GM19193 (cell line): ENCODE measurements around the gene PFN2.

Experiments
- POLR2A ChIP-seq: IDR thresholded peaks from 4 replicates; pipeline ENCODE4 v1.6.1; 2011; ENCODE audit not compliant: insufficient read depth, insufficient read length; ENCODE audit errors: extremely low read depth

PFN2 gene

GRCh38 chr3:149971403-149972075 lies 844 bp upstream of the PFN2 start:
- no peak for TF ChIP-seq POLR2A

- TF ChIP-seq POLR2A = no peak
These were observed 567 bp downstream of the PFN2 start for GRCh38 chr3:149969940-149970715.

DNA sequence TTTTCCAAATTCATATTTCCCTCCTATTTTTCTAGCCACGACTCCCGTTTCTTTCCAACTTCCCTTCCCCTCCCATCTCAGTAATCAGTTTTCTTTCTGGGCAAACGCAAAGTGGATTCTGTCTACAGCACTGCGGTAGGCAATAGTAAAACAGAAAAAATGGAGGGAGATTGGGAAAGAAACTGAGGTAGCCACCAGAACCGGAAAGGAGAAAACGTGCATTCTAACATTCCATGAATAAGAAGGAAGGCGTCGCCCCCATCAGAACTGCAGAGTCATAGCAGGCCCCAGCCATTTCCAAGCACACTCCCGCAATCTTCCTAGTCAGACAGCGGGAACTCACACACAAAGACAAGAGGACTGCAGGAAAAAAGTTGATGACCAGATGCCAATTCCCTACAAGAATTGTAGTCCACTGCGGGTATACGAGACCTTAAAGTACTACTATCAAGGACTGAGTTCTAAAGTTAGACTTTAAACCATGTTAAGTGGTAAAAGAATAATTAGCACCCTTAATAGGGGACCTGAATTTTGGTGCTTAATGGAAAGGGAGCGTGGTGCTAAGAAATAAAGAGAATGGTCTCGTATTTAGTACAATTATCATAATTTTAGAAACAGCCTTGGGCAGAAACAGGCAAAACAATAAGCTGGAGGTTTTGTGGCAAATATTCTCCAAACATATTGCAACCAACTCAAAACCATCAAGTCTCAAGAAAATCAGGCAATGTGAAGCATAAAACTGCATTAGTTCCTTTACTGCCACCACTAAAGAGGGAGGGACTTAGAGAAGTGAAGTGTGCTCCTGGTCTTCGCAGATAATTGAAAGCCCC lies 1.4 kb downstream of the PFN2 start:
- TF ChIP-seq POLR2A = no peak

- TF ChIP-seq POLR2A = no peak
These were observed 2.5 kb downstream of the PFN2 start for GRCh38 chr3:149968216-149968615.

- no peak for TF ChIP-seq POLR2A
These were observed 3.5 kb downstream of the PFN2 start for GRCh38 chr3:149967086-149967685.

- no peak for TF ChIP-seq POLR2A
These were observed 5.4 kb downstream of the PFN2 start for GRCh38 chr3:149965278-149965677.

DNA sequence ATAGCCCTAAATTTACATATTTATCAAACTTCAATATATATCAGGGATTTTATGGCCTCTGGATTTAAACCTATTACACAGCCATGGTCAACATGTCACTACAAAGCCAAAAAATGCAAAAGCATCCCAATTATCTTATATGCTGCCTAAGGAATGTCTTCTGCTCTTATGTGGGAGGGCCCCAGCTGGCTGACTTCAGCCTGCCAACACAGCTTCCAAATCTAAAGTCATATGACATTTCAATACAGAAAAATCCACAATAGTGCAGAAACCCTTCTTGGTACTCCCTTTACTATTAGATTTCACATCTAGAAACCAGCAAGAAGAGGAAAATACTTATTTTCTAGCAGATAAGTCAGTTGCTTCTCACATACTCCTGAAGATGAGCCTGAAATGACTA lies 6.4 kb downstream of the PFN2 start:
- no peak for TF ChIP-seq POLR2A

DNA sequence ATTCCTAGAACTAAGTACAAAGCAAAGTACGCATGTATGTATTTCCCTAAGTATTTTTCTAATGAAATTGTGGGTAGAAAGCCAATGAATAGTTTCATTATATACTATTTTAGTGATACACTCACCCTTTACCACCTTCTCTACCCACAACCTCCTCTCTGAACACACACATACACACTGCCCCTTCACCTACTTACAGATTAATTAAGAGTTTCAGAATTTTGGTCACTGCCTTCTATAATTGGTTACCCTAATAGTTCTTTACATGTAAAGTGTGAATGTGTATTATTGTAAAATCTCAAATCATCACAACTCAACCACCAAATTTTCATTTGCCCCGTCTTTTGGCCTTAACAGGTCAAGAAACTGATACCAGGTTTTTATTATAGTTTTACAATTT lies 7.2 kb downstream of the PFN2 start:
- no peak for TF ChIP-seq POLR2A

DNA sequence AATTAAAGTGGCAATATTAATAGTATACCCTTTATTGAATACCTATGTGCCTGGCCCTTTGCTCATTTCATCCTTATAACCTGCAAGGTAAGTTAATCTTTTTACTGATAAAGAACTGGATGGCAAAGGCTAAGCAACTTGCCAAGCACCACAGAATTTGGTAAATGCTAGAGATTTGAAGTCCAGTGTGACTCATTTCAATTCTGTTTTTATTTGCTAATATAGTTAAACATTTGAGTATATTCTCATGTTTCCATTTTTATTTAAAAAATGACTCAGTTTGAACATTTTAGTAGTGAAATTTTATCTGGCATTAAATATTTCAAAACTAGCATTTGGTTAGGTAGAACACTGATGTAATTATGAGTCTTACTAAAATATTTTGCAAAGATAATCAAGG lies 11.3 kb downstream of the PFN2 start:
- no peak for TF ChIP-seq POLR2A

DNA sequence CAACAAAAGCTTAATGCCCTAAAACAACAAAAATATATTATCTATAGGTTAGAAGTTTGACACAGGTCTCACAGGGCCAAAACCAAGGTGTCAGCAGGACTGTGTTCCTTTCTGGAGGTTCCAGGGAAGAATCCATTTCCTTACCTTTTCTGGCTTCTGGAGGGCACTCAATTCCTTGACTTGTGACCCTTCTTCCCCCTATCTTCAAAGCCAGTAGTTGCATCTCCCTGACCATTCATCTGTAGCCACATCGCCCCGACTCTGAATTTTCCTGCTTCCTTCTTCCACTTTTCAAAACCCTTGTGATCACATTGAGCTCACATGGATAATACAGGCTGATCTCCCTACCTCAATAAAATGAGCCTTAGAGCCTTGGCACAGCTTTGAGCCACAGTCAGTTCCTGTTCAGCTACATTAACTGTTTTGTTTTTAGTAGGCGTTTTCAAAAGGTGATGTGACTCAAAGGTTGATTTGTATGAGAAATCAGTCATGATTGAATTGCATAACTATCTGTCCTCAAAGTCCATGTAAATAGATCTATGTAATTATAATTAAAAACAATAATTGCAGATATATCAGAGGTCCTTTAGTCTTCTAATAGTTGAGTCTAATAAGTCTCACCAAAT lies 12.4 kb downstream of the PFN2 start:
- TF ChIP-seq POLR2A = no peak

DNA sequence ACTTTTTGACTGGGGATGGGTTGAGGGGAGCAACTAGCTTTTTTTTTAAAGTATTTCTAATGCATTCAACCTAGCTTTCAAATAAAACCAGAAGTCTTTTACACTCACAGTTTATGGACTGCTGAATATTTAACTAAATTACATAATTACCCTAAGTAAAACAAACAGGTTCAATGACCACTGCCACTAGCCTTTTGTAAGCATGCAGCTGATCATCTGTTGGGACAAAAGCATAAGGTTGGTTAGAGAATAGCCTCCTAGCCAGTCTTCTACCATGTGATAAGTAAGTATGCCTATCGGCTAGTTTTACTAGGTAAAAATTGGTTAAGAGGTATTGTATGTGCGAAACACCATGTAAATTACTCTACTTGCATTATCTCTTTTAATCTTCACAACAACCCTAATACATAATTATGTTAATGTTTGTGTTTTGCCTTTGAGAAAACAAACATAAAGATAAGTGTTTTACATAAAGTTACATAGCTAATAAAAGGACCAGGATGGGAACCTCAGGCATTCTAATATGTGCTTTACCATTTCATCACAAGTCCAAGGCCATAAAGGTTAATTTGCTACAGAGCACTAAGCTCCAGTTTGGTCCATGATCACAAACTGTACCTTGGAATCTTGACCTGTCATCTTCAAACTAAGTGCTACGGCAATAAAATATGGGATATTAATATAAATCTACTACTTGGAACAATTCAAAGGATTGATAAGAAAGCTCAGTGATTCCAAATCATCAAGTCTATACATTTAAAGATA lies 13.2 kb downstream of the PFN2 start:
- TF ChIP-seq POLR2A = no peak

GRCh38 chr3:149955449-149955848 lies 15.2 kb downstream of the PFN2 start:
- no peak for TF ChIP-seq POLR2A

GRCh38 chr3:149954812-149955211 lies 15.9 kb downstream of the PFN2 start:
- TF ChIP-seq POLR2A = no peak

GRCh38 chr3:149949181-149949580 lies 21.5 kb downstream of the PFN2 start:
- TF ChIP-seq POLR2A = no peak
